Pericardium fibroblast (primary cell): ENCODE measurements around the gene DOCK4. TPM values are rescaled to one million over a fixed set of nuclear protein-coding genes. Genes with fewer than 3 reads are reported as not detected.

Source experiments
- total RNA-seq: library from RNA; depleted of rRNA; stranded (reverse); fragments of >200 nt; gene quantifications from 2 replicates; pipeline ENCODE4 v1.2.3, GENCODE V29; 2015

Gene DOCK4, protein sequence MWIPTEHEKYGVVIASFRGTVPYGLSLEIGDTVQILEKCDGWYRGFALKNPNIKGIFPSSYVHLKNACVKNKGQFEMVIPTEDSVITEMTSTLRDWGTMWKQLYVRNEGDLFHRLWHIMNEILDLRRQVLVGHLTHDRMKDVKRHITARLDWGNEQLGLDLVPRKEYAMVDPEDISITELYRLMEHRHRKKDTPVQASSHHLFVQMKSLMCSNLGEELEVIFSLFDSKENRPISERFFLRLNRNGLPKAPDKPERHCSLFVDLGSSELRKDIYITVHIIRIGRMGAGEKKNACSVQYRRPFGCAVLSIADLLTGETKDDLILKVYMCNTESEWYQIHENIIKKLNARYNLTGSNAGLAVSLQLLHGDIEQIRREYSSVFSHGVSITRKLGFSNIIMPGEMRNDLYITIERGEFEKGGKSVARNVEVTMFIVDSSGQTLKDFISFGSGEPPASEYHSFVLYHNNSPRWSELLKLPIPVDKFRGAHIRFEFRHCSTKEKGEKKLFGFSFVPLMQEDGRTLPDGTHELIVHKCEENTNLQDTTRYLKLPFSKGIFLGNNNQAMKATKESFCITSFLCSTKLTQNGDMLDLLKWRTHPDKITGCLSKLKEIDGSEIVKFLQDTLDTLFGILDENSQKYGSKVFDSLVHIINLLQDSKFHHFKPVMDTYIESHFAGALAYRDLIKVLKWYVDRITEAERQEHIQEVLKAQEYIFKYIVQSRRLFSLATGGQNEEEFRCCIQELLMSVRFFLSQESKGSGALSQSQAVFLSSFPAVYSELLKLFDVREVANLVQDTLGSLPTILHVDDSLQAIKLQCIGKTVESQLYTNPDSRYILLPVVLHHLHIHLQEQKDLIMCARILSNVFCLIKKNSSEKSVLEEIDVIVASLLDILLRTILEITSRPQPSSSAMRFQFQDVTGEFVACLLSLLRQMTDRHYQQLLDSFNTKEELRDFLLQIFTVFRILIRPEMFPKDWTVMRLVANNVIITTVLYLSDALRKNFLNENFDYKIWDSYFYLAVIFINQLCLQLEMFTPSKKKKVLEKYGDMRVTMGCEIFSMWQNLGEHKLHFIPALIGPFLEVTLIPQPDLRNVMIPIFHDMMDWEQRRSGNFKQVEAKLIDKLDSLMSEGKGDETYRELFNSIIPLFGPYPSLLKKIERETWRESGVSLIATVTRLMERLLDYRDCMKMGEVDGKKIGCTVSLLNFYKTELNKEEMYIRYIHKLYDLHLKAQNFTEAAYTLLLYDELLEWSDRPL (N-terminal part only)
- 6.2 and 7.1 TPM in 2 replicates for total RNA-seq

DNA sequence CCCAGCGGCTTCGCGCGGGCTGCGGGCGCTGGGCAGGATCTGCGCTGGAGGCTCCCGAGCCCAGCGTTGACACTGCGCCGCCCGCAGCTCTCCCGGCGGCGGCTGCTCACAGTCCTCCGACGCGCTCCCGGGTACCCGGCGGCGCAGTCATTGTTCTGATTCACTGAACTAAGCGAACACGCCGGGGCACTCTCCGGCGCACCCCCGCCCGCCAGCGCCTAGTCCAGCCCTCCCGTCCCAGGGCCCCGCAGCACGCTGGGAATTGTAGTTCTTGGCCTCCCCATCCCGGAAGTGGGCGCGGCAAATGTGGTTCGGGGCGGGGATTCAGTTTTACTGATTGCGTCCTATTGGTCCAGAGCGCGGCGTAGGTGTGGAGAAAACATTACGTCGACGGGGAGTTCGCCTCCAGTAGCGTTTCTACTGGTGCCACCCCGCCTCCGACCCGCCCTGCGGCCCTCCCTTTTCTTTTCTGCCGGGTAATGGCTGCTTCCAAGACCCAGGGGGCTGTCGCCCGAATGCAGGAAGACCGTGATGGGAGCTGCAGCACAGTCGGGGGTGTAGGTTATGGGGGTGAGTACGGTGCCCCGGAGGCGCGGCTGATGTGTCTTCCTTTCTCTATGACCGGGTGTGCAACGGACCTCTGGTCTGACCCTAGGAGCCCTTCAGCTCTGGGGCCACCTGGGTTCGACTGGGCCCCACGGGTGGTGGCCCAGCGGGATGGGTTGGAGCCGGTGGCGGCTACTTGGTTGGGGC, at the start of gene DOCK4, which contains the start of gene ZNF277:
TSS of gene DOCK4 (minus strand) at position 162 of the 753 bp plus-strand sequence. CDS start 261 bp downstream, outside the sequence.
TSS of gene ZNF277 (plus strand) at position 458 of the 753 bp plus-strand sequence. CDS start at position 480, 22 bp downstream.

Other genes with a start within 250 kb of the DOCK4 start
- gene ZNF277, start 296 bp upstream of the DOCK4 start, total RNA-seq, result 28.9 and 49.6 TPM in 2 replicates
- gene IFRD1, start 244.1 kb upstream of the DOCK4 start, total RNA-seq, result 37.8 and 42.5 TPM in 2 replicates